GM12878 (cell line): ENCODE data around the gene CCDC82. TPM values are rescaled to one million over a fixed set of nuclear protein-coding genes. Genes with fewer than 3 reads are reported as not detected.

Experiments used
- ATAC-seq: fragments of 200-7000 bp; cut with Tn5 transposase; 3 replicates; pipeline ENCODE4 v1.9.1; 2020; ENCODE audit warnings: mild to moderate bottlenecking, moderate library complexity
- BruUV-seq: library from RNA; stranded (reverse); fragments of 400-500 nt; replicated peaks from 2 replicates; lab custom pipeline; 2021; lab: Mats Ljungman, UMichigan
- CTCF ChIA-PET: fragments of 300-600 bp; sonication (Branson Sonifier 250); formaldehyde crosslinking; extraction: SDS; loops from one replicate; lab custom pipeline; 2021; ENCODE audit warnings: inconsistent platforms; lab: Yijun Ruan, JAX
- POLR2A ChIA-PET: fragments of 350-600 bp; formaldehyde crosslinking; extraction: SDS; loops from one replicate; lab custom pipeline; 2021; ENCODE audit warnings: inconsistent platforms; lab: Charles Lee
- RAD21 ChIA-PET: fragments of 300-600 bp; sonication (Branson Sonifier 250); formaldehyde crosslinking; loops from one replicate; lab custom pipeline; 2023; ENCODE audit warnings: antibody characterized with exemption; ENCODE audit not compliant: unreplicated experiment; lab: Charles Lee
- SMC1A ChIA-PET: fragments of 300-600 bp; sonication (Branson Sonifier 250); formaldehyde crosslinking; loops from one replicate; lab custom pipeline; 2023; ENCODE audit not compliant: unreplicated experiment, uncharacterized antibody; lab: Charles Lee
- DNase-seq: peaks from one replicate; pipeline ENCODE4 v3.0.0-alpha.2; 2011; ENCODE audit warnings: low read depth, low spot score
- FAIRE-seq: peaks from 3 replicates; lab custom pipeline; 2011; peaks lifted over from hg19 to GRCh38; lab: Jason Lieb, UNC
- H2AFZ ChIP-seq: 2 replicates; pipeline ENCODE4 v1.6.0; 2011; ENCODE audit warnings: low read depth, low read length, control low read depth; ENCODE audit not compliant: control insufficient read depth
- H3K27ac ChIP-seq: 2 replicates; pipeline ENCODE4 v1.5.1; 2011; ENCODE audit warnings: control low read depth; ENCODE audit not compliant: control insufficient read depth, insufficient read depth
- H3K27me3 ChIP-seq, 2 experiments: replicated peaks in 1 of 2; 2 replicates each; pipeline versions ENCODE4 v1.6.0 to v1.6.1; 2011; ENCODE audit warnings: low read length in 1 of 2; ENCODE audit not compliant: control insufficient read depth in 2 of 2, insufficient read depth in 2 of 2
- H3K36me3 ChIP-seq, 2 experiments: 2 replicates each; pipeline ENCODE4 v1.5.1; 2011; ENCODE audit warnings: low read length in 1 of 2; ENCODE audit not compliant: control insufficient read depth in 2 of 2, insufficient read depth in 2 of 2
- H3K4me1 ChIP-seq: 2 replicates; pipeline ENCODE4 v1.6.1; 2011; ENCODE audit warnings: mild to moderate bottlenecking, low read length, moderate library complexity, mixed read lengths; ENCODE audit not compliant: control insufficient read depth, insufficient read depth
- H3K4me2 ChIP-seq: 2 replicates; pipeline ENCODE4 v1.6.0; 2011; ENCODE audit warnings: control low read depth; ENCODE audit not compliant: control insufficient read depth, insufficient read depth
- H3K4me3 ChIP-seq: fragments of 200-600 bp; sonication (generic); 2 replicates; pipeline ENCODE4 v1.5.1; 2016
- H3K79me2 ChIP-seq: 2 replicates; pipeline ENCODE4 v1.6.0; 2011; ENCODE audit warnings: low read length; ENCODE audit not compliant: control insufficient read depth, insufficient read depth
- H3K9ac ChIP-seq: 2 replicates; pipeline ENCODE4 v1.8.0; 2011; ENCODE audit warnings: low read length, control low read depth, mixed read lengths; ENCODE audit not compliant: control insufficient read depth, insufficient read depth
- H3K9me3 ChIP-seq: replicated peaks from 3 replicates; pipeline ENCODE4 v1.5.1; 2011; ENCODE audit warnings: mild to moderate bottlenecking, low read length; ENCODE audit not compliant: control insufficient read depth, insufficient read depth
- H4K20me1 ChIP-seq: 2 replicates; pipeline ENCODE4 v1.6.0; 2011; ENCODE audit not compliant: control insufficient read depth, insufficient read depth
- ASH2L ChIP-seq: fragments of 300-600, 200-600 bp; sonication (generic); IDR thresholded peaks from 2 replicates; pipeline ENCODE4 v1.6.1; 2017; ENCODE audit warnings: low read depth, mild to moderate bottlenecking, borderline replicate concordance
- EGR1 ChIP-seq, 2 experiments: IDR thresholded peaks; 1 replicate in 1 of 2; 2 replicates in 1 of 2; pipeline ENCODE4 v1.6.1; 2011 to 2012; ENCODE audit warnings: low read depth in 2 of 2, low read length in 2 of 2, borderline replicate concordance in 1 of 2, mild to moderate bottlenecking in 1 of 2, moderate library complexity in 1 of 2
- GABPA ChIP-seq: IDR thresholded peaks from 2 replicates; pipeline ENCODE4 v1.6.1; 2014; ENCODE audit warnings: antibody characterized with exemption, low read depth, mild to moderate bottlenecking, inconsistent platforms
- HCFC1 ChIP-seq: fragments of 150-350 bp; IDR thresholded peaks from 2 replicates; pipeline ENCODE4 v1.6.1; 2014; ENCODE audit warnings: low read length
- IKZF1 ChIP-seq: fragments of 450-650 bp; conservative IDR thresholded peaks from 2 replicates; pipeline ENCODE4 v1.6.1; 2017; ENCODE audit warnings: antibody characterized with exemption, mild to moderate bottlenecking
- JUNB ChIP-seq: IDR thresholded peaks from 2 replicates; pipeline ENCODE4 v1.6.1; 2016; ENCODE audit warnings: antibody characterized with exemption, mild to moderate bottlenecking
- LARP7 ChIP-seq: fragments of 450-650 bp; IDR thresholded peaks from 2 replicates; pipeline ENCODE4 v1.6.1; 2017; ENCODE audit warnings: mild to moderate bottlenecking
- MEF2A ChIP-seq: IDR thresholded peaks from 2 replicates; pipeline ENCODE4 v1.6.1; 2011; ENCODE audit warnings: low read depth, mild to moderate bottlenecking, low read length, moderate library complexity; ENCODE audit not compliant: insufficient read depth
- NFIC ChIP-seq: IDR thresholded peaks from 2 replicates; pipeline ENCODE4 v1.6.1; 2012; ENCODE audit warnings: low read depth, mild to moderate bottlenecking, inconsistent platforms, low read length, moderate library complexity
- RAD51 ChIP-seq: fragments of 450-650 bp; IDR thresholded peaks from 2 replicates; pipeline ENCODE4 v1.6.1; 2016; ENCODE audit warnings: moderate library complexity, mild to moderate bottlenecking, inconsistent platforms
- RBBP5 ChIP-seq: fragments of 200-600 bp; sonication (generic); conservative IDR thresholded peaks from 2 replicates; pipeline ENCODE4 v1.6.1; 2016
- RFX5 ChIP-seq: IDR thresholded peaks from 2 replicates; pipeline ENCODE4 v1.6.1; 2011; ENCODE audit warnings: low read depth, low read length, improper control_type of control experiment
- SMC3 ChIP-seq: IDR thresholded peaks from 2 replicates; pipeline ENCODE4 v1.6.1; 2011; ENCODE audit warnings: low read length, improper control_type of control experiment, borderline replicate concordance
- STAT3 ChIP-seq: IDR thresholded peaks from 2 replicates; pipeline ENCODE4 v1.6.1; 2011; ENCODE audit warnings: low read depth, low read length, improper control_type of control experiment
- YY1 ChIP-seq: IDR thresholded peaks from 2 replicates; pipeline ENCODE4 v1.6.1; 2011; ENCODE audit warnings: low read depth, mild to moderate bottlenecking, low read length
- ZNF384 ChIP-seq: IDR thresholded peaks from 2 replicates; pipeline ENCODE4 v1.6.1; 2012; ENCODE audit warnings: low read depth, mild to moderate bottlenecking, low read length, improper control_type of control experiment, borderline replicate concordance
- WGBS: methylation state at CpG from one replicate; pipeline ENCODE4 v1.1.6; 2016; ENCODE audit warnings: low lambda C conversion rate; ENCODE audit not compliant: insufficient replicate concordance, insufficient coverage; ENCODE audit errors: missing lambda C conversion rate; 5-methylcytosine and 5-hydroxymethylcytosine counted together
- in situ Hi-C: fragments of 300-500 bp; cut with MboI; formaldehyde crosslinking; loops from 9 replicates; pipeline ENCODE4 v1.14.3; 2018; ENCODE audit warnings: mixed read lengths
- intact Hi-C: fragments of 100-400 bp; cut with micrococcal nuclease; formaldehyde crosslinking; loops from one replicate; pipeline ENCODE4 v1.14.2; 2022; ENCODE audit not compliant: unreplicated experiment
- polyA plus RNA-seq, 11 experiments: library from polyadenylated mRNA; depleted of rRNA in 4 of 11; unstranded in 6 of 11; stranded (reverse) in 5 of 11; fragments of >200 nt; fragmentation: Nextera tagmentation in 4 of 11; fragmentation: Illumina TruSeq in 1 of 11; extraction: Ambion mirVana in 4 of 11; extraction: Trizol in 1 of 11; gene quantifications; 1 replicate in 1 of 11; 2 replicates in 10 of 11; pipeline versions ENCODE4 v1.2.1 to v1.2.3, GENCODE V29; 2011 to 2016; ENCODE audit warnings: inconsistent platforms in 2 of 11, missing spikeins in 2 of 11, low read depth in 1 of 11
- total RNA-seq, 4 experiments: library from RNA; depleted of rRNA in 3 of 4; stranded (reverse); fragments of >200 nt in 3 of 4; fragmentation: Illumina TruSeq in 1 of 4; extraction: Trizol in 1 of 4; gene quantifications; 2 replicates each; pipeline versions ENCODE4 v1.2.1 to v1.2.3, GENCODE V29; 2013 to 2021
- TF ChIP-seq, protein P1 (sequence below): IDR thresholded peaks from 2 replicates; pipeline ENCODE4 v1.6.1; 2011; ENCODE audit warnings: low read depth, low read length, improper control_type of control experiment, borderline replicate concordance
- TF ChIP-seq, protein P2 (sequence below): fragments of 450-650 bp; conservative IDR thresholded peaks from 2 replicates; pipeline ENCODE4 v1.6.1; 2017; ENCODE audit warnings: mild to moderate bottlenecking, moderate library complexity
- TF ChIP-seq, protein P3 (sequence below): IDR thresholded peaks from 2 replicates; pipeline ENCODE4 v1.6.1; 2012; ENCODE audit warnings: low read length, inconsistent platforms

CCDC82 gene
- total and polyA plus RNA-seq, 10 of the 15 experiments (the other 5 are each of a cell fraction or from before 2014, with no cell fraction given), result 15.2 to 62.4 (median 28.8) TPM

DNA sequence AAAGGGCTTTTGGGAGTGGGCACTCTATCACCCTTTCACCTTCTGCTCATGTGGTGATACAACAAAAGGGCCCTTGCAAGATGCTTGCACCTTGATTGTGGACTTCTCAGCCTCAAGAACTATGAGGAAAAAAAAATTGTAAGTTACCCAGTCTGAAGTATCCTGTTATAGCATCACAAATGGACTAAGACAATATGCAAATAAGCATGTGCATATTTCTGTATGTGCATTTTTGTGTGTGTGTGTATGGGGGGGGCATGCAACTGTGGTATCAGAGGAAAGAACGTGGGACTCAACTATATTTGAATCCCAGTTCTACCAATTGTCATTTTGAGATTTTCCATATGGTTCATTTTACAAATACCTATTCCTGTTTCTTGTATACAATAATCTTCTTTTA lies 11.0 kb upstream of the CCDC82 start:
- 3% methylated on average over 1 of the region's 1 CpG for WGBS

DNA sequence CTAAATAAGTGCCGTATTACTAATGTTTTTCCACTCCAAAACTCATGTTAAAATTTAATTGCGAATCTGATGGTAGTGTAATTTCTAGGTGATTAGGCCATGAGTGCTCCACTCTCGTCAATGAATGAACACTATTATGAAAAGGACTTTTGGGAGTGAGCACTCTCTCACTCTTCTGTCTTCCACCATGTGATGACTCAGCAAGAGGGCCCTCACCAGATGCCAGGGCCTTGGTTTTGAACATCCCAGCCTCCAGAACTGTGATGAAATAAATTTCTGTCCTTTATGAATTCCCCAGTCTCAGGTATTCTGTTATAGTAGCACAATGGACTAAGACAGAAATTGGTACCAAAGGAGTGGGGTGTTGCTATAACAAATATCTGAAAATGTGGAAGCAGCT lies 8.2 kb upstream of the CCDC82 start:
- in situ Hi-C loops, result no loop called here
- no peak overlapping the region for H3K9ac ChIP-seq
- ChIA-PET CTCF (interaction anchor here (0.7 kb wide), 1 partner anchor 8 kb away, joined by 3 read pairs; the partner anchor contains the start of genes CCDC82 and JRKL), RAD21 (no interaction called here), SMC1A (no interaction called here), POLR2A (no interaction called here)
- H2AFZ ChIP-seq, result no peak overlapping the region
- DNase-seq (no peak), FAIRE-seq (no peak), ATAC-seq (no peak)
- 92% methylated on average over 3 of the region's 3 CpGs for WGBS
- H3K36me3 ChIP-seq, result no peaks in the 10 kb centered on the region
- no peaks in the 10 kb centered on the region for H4K20me1 ChIP-seq
- no peak overlapping the region for H3K27ac ChIP-seq
- no peaks in the 10 kb centered on the region; the same call in 2 of the 3 replicates for H3K9me3 ChIP-seq
- H3K4me1 ChIP-seq, result no peaks in the 10 kb centered on the region
- no TSS peak for BruUV-seq
- no peaks in the 10 kb centered on the region for H3K27me3 ChIP-seq
- intact Hi-C loops, result no loop called here
- H3K4me2 ChIP-seq, result no peak overlapping the region
- peaks cover 4% of the 10 kb centered on the region for H3K79me2 ChIP-seq
- H3K4me3 ChIP-seq, result no peak overlapping the region
- TF ChIP-seq IKZF1, result no peak
- TF ChIP-seq RAD51, result no peak
- TF ChIP-seq ASH2L, result no peak
- TF ChIP-seq, protein P1, sequence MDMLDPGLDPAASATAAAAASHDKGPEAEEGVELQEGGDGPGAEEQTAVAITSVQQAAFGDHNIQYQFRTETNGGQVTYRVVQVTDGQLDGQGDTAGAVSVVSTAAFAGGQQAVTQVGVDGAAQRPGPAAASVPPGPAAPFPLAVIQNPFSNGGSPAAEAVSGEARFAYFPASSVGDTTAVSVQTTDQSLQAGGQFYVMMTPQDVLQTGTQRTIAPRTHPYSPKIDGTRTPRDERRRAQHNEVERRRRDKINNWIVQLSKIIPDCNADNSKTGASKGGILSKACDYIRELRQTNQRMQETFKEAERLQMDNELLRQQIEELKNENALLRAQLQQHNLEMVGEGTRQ, result no peak
- TF ChIP-seq, protein P2, sequence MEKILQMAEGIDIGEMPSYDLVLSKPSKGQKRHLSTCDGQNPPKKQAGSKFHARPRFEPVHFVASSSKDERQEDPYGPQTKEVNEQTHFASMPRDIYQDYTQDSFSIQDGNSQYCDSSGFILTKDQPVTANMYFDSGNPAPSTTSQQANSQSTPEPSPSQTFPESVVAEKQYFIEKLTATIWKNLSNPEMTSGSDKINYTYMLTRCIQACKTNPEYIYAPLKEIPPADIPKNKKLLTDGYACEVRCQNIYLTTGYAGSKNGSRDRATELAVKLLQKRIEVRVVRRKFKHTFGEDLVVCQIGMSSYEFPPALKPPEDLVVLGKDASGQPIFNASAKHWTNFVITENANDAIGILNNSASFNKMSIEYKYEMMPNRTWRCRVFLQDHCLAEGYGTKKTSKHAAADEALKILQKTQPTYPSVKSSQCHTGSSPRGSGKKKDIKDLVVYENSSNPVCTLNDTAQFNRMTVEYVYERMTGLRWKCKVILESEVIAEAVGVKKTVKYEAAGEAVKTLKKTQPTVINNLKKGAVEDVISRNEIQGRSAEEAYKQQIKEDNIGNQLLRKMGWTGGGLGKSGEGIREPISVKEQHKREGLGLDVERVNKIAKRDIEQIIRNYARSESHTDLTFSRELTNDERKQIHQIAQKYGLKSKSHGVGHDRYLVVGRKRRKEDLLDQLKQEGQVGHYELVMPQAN, result no peak
- TF ChIP-seq JUNB, result no peak
- TF ChIP-seq SMC3, result no peak
- TF ChIP-seq, protein P3, sequence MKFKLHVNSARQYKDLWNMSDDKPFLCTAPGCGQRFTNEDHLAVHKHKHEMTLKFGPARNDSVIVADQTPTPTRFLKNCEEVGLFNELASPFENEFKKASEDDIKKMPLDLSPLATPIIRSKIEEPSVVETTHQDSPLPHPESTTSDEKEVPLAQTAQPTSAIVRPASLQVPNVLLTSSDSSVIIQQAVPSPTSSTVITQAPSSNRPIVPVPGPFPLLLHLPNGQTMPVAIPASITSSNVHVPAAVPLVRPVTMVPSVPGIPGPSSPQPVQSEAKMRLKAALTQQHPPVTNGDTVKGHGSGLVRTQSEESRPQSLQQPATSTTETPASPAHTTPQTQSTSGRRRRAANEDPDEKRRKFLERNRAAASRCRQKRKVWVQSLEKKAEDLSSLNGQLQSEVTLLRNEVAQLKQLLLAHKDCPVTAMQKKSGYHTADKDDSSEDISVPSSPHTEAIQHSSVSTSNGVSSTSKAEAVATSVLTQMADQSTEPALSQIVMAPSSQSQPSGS, result no peak
- no peak for TF ChIP-seq ZNF384
- no peak for TF ChIP-seq EGR1 (IDR thresholded peaks at IDR 0.05; ENCODE audit: borderline replicate concordance in 1 of 2, low read depth in 2 of 2, low read length in 2 of 2)
- no peak for TF ChIP-seq STAT3

More for the DNA sequence above, 11.0 kb upstream of the CCDC82 start:
- no peak overlapping the region for H3K9ac ChIP-seq
- FAIRE-seq, result no peak
- no peaks in the 10 kb centered on the region; a peak in 1 of 4 replicates for H3K27me3 ChIP-seq
- no peak for DNase-seq
- SMC1A ChIA-PET, result interaction anchor here (0.6 kb wide), 1 partner anchor 575 kb away, joined by 3 read pairs; no protein-coding TSS in a partner anchor
- no TSS peak for BruUV-seq
- no peaks in the 10 kb centered on the region for H3K36me3 ChIP-seq
- in situ Hi-C loops, result no loop called here
- no peak overlapping the region for H3K27ac ChIP-seq
- no peak overlapping the region for H3K4me3 ChIP-seq
- H2AFZ ChIP-seq, result no peak overlapping the region
- no peaks in the 10 kb centered on the region for H3K79me2 ChIP-seq
- H3K9me3 ChIP-seq, result no peaks in the 10 kb centered on the region; the same call in 2 of the 3 replicates
- no peak overlapping the region for H3K4me2 ChIP-seq
- POLR2A ChIA-PET, result no interaction called here
- TF ChIP-seq GABPA (no peak), NFIC (no peak), LARP7 (no peak), YY1 (no peak), RBBP5 (no peak), MEF2A (no peak), RFX5 (no peak), HCFC1 (no peak)
- TF ChIP-seq, all 136 proteins: peak for 0
- H4K20me1 ChIP-seq, result no peaks in the 10 kb centered on the region
- no peak for ATAC-seq
- intact Hi-C loops, result no loop called here
- H3K4me1 ChIP-seq, result no peaks in the 10 kb centered on the region
- ChIA-PET CTCF (interaction anchor here (0.6 kb wide), 1 partner anchor 8 kb away, joined by 4 read pairs; no protein-coding TSS in a partner anchor), RAD21 (interaction anchor here (0.7 kb wide), 1 partner anchor 58 kb away, joined by 3 read pairs; the partner anchor contains the start of gene MAML2)
